Stimulated activated CD4-positive, alpha-beta T cell treated with anti-CD3 and anti-CD28 coated beads, Interleukin-4, amount 100 ng/mL, for 4 hours (primary cell): ENCODE measurements around the gene CACNA1A.
A peak's percentile ranks its signal among the peaks of the same experiment; 100 is the strongest.
"Not testable (repeated sequence)": the region's sequence is repeated elsewhere in the genome, so short reads cannot be mapped to it uniquely, and the experiment has no call there.

ENCODE experiments used
- DNase-seq, 2 experiments: peaks; one replicate each; pipeline ENCODE4 v3.0.0-alpha.2; 2020

The CACNA1A gene

DNA sequence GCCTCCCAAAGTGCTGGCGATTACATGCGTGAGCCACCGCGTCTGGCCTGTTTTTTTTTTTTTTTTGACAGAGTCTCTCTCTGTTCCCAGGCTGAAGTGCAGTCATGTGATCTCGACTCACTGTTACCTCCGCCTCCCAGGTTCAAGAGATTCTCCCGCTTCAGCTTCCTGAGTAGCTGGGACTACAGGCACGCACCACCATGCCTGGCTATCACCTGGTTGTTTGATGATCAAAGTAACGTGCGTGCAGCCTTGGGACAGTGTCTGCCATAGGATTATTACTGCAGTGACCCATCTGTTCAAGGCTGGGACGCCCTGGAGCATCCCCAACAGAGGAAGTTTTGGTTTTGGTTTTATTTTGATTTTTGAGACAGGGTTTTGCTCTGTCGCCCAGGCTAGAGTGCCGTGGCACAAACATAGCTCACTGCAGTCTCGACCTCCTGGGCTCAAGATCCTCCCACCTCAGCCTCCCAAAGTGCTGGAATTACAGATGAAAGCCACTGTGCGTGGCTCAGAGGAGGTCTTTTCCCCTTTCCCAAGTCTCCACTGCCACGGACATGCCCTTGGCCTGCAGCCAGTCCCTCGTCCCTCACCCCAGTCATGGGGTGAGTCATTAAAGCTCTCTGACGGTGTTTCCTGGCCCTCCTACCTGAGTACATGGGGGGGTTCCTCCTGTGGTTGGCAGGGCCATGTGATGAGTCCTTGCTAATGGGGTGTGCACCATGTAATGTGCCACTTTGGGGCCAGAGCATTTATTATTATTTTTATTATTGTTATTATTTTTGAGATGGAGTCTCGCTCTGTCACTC lies 290.5 kb downstream of the CACNA1A start:
- DNase-seq = peak in 1 of 2 experiments; percentile 53

DNA sequence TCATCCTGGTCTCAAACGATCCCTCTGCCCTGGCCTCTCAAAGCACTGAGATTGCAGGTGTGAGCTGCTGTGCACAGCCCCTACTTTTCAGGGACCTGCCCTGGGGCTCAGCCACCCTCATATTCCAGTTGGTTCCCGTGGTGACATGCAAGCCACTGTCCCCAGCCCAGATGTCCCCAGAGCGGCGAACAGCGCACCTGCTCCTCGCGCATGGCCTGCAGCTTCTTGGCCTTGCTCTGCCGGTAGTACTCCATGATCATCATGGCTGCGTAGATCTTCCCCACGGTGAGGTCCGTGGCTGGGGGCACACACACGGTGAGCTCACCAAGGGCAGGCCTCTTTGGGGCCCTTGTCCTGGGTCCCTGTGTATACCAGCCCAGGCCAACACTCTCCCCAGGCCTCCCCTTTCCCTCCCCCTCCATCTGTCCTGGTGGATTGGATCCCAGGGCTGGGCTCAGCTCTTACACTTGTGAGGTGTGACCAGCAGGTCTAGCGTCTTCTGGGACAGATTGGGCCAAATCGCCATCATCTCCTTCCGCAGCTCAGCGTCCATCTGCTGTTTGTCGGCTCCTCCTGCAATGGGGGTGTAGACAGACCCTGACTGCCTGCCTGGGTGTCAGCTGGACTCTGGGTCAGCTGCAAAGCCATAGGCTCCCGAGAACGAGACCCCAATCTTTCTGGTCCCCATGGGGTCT lies 292.1 kb downstream of the CACNA1A start:
- DNase-seq = no peak

DNA sequence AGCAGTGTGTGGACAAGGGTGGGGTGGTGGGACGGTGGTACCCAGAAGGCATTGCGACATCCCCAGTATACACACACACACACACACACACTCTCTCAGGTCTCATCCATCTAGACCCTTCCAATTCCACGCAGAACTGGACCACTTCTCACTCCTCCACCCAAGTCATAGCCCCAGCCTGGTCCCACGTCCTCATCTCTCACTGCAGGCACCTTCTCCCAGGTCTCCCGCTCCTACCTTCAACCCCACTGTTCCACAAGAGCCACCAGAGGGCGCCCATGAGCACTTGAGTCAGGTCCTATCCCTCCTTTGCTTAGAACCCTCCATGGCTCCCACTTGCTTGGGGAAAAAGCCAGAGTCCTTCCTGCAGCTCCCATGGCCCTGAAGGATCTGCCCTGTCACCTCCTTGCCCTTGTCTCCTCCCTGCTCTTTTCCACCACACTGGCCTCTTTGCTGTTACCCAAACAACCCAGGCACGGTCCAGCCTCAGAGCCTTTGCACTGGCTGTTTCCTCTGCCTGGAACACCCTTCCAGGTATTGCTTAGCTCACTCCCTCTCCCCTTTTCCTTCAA lies 293.4 kb downstream of the CACNA1A start:
- DNase-seq = peak; percentile 72 to 76

DNA sequence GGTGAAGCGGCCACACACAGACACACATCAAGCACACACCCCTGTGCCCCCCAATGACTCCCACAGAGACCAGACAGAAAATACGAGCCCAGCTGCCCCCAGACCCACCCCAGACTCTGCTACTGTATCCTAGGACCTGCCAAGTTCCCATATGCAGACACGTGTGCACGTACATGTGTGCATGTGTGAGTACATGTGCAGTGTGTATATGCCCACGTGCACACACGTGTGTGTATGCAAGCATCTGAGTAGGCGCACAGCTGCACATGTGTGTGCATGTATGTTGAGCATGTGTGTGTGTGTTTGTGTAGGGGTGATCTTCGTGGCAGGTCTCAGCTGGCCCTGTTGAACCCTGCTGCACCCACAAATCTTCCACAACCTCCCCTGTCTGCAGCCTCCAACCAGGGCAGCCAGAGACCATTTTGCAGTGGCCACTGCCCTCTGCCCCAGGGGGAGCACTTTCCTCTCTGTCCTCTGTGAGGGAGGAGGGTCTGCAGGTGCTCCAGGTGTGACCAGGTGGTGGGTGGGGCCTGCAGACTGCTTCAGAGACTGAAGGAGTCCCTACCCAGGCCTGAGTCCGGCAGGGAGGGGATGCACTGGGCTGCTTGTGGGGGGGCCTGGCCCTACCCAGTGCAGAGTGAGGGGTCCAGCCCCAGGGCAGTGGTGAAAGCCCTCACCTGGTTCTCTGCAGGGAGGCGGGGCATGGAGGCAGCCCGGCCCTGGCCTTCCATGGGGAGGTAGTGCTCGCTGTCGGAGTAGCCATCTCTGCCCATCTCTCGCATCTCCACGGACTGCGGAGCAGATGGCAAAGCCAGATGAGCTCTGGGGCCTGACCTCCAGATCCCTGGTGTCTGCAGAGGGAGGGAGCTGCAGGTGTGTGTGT lies 294.6 kb downstream of the CACNA1A start:
- DNase-seq = no peak

DNA sequence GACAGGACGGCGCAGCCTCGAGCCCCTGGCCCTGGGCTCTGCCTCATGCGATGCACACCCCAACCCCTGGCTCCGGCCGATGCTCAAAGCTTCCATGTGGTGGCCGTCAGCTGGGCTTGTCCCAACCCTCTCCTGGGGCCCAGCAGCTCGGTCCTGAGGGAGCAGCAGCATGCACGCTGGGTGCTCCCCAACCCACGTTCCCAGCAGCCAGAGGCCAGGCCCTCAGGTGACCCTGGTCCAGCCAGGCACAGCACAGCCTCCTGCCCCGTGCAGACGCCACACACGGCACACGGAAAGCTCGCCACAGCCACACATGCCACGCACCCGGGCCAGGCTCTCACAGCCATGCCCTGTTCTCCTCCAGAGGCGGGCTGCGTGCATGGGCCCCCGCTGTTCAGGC lies 295.3 kb downstream of the CACNA1A start:
- DNase-seq = no peak

DNA sequence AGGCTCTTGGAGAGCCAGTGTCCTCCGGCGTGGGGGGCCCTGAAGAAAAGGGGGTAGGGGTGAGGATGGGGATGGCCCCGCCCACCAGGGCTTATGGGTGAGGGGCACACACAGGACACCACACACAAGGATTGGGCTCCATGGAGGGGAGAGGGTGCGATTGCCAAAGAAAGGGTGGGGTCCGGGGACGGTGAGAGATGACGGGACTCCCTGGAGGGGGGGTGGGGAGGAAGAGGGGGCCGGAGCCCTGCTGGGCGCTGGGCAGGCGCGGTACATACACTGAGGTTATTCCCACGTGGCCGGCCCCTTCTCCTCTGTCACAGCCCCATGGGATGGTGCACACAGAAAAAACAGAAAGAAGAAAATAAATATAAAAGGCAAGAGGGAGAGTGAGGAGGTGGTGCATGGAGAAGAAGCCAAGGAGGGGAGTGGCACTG lies 295.9 kb downstream of the CACNA1A start:
- DNase-seq = no peak

DNA sequence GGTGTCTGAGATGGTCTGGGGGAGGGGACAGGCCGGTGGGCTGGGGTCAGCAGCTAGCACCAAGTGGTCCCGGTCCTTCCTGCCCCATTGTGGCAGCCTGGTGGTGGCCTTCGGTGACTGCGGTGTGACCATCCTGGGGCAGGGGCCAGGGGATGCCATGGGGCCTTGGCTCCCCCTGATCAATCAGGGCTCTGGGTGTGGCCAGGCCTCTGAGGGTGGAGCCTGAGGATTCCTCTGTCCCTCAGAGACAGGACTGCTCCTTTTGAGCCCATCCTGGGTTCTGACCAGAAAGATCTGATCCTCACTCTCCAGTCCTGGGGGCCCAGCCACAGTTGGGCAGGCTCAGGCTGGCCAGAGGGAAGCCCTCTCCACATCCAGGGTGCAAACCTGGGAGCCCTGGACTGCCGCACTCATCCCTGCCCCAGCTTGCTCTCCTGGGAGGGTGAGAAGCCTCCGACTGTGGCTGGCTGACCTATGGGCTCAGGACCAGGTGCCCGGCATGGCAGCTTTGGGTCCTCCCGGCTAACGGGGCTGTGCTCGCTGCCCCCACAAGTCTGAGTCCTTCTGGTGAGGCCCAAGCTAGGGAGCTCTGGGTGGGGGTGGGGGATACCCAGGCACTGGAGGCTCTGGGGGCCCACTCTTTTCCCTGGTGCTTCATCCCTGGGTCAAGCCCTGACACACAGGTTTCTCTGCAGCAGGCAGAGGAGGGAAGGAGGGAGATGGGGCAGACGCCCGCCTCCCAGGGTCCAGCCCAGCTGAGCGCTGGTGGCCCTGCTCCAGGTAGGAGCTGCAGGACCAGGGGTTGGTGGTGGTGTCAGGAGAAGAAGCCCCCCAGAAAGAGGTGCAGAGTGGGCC lies 296.6 kb downstream of the CACNA1A start:
- DNase-seq = no peak

DNA sequence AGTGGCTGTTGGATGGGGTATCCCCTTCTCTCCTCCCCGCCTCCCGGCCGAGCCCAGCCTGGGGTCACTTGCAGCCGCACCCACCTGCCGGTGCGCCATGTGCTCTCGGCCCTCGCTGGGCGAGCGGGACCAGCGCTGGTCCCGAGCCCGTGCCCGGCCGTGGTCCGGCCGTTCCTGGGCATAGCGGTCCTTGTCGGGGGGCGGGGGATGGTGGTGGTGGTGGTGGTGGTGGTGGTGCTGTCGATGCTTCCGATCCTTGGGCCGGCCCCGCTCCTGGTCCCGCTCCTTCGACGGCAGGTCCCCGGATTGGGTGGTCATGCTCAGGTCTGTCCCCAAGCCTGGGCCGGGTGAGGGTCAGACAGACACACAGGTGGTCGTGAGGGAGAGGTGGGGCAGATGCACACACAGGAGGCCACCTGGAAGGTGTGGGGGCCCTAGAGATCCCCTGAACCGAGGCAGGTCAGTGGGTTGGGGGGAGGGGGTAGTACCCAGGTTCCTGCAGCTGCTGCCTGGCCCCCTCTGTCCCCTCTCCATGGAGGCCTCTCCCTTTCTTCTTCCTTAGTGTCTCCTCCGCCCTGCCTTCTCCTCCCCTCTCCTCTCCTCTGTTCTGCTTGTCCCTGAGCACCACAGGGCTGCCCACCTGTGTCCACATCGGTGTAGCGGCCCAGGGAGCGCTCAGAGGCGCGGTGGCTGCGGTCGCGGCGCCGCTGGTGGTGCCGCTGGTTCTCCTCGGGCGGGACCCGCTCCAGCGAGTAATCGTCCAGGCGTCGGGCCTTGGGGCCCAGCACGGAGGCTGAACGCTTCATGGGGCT lies 297.4 kb downstream of the CACNA1A start:
- DNase-seq = no peak

DNA sequence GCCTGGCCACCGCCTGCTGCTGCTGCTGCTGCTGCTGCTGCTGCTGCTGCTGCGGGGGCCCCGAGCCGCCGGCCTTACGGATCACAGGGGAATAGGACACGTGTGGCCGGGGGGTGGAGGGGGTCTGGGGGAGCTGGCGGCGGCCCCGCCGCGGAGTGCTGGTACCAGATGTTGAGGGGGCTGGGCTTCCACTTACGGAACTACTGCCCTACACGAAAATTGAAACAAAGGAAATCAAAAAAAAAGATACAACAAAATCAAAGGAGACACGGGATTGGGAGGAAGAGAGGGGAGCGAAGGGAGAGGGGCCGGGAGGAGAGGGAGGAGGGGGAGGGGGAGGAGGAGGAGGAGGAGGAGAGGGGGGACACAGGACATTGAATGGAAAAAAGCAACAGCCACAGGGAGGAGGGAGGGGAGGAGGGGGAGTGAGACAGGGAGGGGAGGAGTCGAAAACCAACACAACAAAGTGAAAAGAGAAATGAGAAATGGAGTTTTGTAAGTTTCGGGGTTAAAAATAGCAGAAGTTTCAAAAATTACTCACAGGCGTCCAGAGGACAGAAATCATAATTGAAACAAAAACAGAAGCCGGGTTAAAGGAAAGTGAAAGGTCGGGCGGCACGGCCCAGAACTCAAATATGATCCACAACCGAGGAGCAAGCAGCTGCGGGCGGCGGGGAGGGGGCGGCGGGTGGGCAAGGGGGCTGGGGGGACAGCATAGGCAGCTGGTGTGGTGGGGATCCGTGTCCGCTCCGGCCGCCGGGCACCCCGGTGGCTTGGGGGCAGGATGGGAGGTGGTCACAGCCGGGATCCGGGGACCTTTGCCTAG lies 298.2 kb downstream of the CACNA1A start:
- peak; percentile 58 to 64 for DNase-seq

DNA sequence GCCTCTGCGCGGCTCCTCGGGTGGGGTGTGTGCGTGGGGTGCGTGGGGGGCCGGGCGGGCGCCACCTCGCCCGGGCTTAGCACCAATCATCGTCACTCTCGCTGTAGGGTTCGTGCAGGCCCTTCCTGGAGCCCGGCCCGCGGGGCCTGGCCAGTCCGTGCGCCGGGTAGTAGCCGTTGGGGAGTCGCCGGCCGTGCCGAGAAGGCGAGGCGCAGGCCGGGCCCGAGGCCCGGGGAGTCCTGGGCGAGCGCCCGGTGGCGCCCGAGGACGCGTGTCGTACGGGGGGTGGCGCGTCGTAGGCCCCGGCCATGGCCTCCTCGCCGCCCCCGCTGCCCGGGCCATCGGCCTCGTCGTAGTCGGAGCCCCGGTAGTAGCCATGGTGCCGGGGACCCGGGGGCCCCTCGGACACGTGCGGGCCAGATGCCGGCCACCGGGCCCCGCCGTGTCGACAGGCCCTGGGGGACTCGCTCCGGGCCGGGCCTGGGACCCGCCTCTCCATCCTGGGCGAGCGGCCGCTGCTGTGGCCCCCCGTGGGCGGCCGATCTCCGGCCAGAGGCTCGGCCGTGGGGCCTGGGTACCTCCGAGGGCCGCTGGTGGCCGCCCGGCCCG lies 298.9 kb downstream of the CACNA1A start:
- no peak for DNase-seq

DNA sequence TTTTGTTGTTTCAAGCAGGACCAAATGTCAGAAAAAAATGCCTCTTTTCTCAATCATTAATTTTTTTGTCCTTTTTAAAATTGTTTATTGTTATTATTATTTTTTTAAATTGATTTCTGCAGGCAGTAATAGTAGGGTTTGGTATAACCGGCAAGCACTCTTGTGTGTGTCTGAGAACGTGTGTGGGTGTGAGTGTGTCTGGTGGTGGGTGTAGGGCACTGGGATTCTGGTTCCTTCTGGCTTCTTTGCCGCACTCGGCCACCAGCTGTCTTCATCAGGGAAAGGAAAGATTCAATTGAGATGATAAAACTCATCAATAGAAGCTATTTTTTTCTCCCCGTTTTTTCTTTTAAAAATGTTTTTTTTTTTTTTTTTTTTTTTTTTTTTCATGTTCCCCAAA lies 299.7 kb downstream of the CACNA1A start:
- DNase-seq = no peak

DNA sequence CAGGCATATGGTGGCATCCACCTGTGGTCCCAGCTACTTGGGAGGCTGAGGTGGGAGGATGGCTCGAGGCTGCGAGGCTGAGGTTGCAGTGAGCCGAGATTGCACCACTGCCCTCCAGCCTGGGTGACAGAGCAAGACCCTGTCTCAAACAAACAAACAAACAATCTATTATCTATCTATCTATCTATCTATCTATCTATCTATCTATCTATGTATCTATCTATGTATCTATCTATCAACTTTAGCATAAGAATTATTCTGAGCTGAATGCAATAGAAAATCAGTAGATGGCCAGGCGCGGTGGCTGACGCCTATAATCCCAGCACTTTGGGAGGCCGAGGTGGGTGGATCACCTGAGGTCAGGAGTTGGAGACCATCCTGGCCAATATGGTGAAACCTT lies 304.2 kb downstream of the CACNA1A start:
- DNase-seq = not testable (repeated sequence)

DNA sequence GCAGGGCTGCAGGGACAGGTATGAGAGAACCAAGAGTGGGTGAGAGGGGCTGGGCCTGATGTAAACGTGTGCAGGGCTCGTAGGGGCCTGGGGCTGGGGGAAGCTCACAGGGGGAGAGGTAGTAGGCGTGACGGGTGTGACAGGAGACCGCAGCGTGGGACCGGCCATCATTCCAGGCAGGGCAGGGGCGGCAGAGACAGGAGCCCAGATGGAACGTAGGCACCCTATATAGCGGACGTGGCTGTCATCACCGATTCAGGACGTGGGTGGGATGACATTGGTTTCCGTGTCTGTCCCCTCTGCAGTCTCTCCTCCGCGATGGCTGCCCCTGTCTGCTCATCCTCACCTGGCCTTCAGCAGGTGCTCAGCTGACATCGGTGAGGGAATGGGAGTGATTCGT lies 307.6 kb downstream of the CACNA1A start:
- DNase-seq = no peak

DNA sequence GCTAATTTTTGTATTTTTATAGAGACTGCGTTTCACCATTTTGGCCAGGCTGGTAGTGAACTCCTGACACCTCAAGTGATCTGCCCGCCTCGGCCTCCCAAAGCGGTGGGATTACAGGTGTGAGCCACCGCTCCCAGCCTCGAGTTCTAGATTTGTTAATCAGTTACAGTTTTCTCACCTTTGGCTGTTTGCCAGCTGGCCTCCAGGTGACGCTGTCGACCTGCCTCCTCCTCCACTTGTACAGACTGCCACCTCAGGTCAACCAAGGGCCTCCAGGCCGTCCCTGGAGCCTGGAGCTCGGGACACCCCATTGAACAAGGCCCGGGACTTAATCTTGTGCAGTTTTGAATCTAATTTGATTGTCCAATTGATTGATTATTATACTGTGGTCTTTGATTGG lies 310.6 kb downstream of the CACNA1A start:
- DNase-seq = peak; percentile 47 to 52

DNA sequence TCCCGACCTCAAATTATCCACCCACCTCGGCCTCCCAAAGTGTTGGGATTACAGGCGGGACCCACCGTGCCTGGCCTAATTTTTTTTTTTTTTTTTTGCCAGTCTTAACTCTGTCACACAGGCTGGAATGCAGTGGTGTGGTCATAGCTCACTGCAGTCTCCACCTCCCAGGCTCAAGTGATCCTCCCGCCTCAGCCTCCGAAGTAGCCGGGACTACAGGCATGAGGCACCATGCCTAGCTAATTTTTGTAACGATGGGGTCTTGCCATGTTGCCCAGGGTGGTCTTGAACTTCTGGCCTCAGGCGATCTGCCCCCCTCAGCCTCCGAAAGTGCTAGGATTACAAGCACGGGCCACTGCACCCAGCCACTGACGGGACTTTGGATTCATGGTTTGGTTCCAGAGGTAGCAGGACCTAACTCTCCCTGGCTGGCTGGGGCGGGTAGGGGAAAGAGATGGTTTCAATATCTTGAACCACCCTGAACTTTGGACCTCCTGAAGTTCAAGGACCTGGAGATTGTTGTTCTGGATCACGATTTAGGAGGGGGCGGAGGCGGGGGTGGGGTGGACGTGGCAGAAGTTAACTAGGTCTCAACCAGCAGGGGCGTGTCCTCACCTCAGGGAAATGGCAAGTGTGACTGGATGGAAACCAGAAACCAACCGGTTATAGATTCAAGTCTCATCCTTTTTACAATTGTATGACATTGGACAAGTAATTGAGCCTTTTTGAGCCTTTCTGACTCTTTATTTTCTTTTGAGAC lies 315.3 kb downstream of the CACNA1A start:
- DNase-seq = peak in 1 of 2 experiments; percentile 30

DNA sequence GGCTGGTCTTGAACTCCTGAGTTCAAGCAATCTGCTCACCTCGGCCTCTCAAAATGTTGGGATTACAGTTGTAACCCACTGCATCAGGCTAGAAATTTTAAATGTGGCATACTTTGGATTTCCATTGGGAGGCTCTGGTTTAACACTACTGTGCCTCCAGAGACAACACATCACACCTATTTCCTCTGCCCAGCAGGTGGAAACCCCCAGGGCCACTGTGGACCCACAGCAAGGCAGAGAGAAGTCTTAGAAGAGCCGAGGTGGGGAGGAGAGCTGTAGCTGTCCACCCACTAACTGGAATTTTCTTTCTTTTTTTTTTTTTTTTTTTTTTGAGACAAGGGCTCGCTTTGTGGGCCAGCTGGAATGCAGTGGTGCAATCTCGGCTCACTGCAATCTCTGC lies 316.7 kb downstream of the CACNA1A start:
- DNase-seq = no peak

DNA sequence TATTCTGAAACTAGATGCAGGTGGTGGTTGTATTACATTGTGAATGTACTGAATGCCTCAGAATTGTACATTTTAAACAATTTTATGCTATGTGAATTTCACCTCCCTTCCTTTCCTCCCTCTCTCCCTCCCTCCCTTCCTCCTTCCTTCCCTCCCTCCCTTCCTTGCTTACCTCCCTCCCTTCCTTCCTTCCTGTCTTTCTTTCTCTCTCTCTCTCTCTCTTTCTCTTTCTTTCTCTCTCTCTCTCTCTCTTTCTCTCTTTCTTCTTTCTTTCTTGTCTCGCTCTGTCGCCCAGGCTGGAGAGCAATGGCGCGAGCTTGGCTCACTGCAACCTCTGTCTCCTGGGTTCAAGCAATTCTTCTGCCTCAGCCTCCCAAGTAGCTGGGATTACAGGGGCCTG lies 318.9 kb downstream of the CACNA1A start:
- DNase-seq = no peak

DNA sequence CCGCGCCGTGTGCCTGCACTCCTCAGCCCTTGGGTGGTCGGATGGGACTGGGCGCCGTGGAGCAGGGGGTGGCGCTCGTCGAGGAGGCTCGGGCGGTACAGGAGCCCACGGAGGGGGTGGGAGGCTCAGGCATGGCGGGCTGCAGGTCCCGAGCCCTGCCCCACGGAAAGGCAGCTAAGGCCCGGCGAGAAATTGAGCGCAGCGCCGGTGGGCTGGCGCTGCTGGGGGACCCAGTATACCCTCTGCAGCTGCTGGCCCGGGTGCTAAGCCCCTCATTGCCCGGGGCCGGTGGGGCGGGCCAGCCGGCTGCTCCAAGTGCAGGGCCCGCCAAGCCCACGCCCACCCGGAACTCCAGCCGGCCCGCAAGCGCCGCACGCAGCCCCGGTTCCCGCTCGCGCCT lies 319.6 kb downstream of the CACNA1A start:
- not testable (repeated sequence) for DNase-seq
